ENCODE measurements around the gene SLC35F3.

Gene SLC35F3

GRCh38 chr1:233975486-233975885, 71.0 kb downstream of the SLC35F3 start:
- DNase-seq = no peak

- no peak for DNase-seq
Observed at GRCh38 chr1:233981042-233981675, 76.7 kb downstream of the SLC35F3 start.

GRCh38 chr1:233982827-233983518, 78.5 kb downstream of the SLC35F3 start:
- DNase-seq = no peak

GRCh38 chr1:233983811-233984210, 79.3 kb downstream of the SLC35F3 start:
- no peak for DNase-seq

GRCh38 chr1:233988963-233989696, 84.7 kb downstream of the SLC35F3 start:
- DNase-seq = no peak

- no peak for DNase-seq
Observed at GRCh38 chr1:233990486-233990885, 86.0 kb downstream of the SLC35F3 start.

- DNase-seq = peak; percentile 30
Observed at GRCh38 chr1:233993651-233994050, 89.2 kb downstream of the SLC35F3 start.

- DNase-seq = no peak
Observed at GRCh38 chr1:233994112-233994511, 89.6 kb downstream of the SLC35F3 start.

- DNase-seq = no peak
Observed at GRCh38 chr1:233998456-233998855, 94.0 kb downstream of the SLC35F3 start.

- no peak for DNase-seq
Observed at GRCh38 chr1:233998891-233999290, 94.4 kb downstream of the SLC35F3 start.

- no peak for DNase-seq
Observed at GRCh38 chr1:234000557-234001041, 96.1 kb downstream of the SLC35F3 start.

- DNase-seq = no peak
Observed at GRCh38 chr1:234001817-234002216, 97.3 kb downstream of the SLC35F3 start.

- no peak for DNase-seq
Observed at GRCh38 chr1:234004591-234004990, 100.1 kb downstream of the SLC35F3 start.

- DNase-seq = no peak
Observed at GRCh38 chr1:234007684-234008083, 103.2 kb downstream of the SLC35F3 start.

GRCh38 chr1:234008591-234008990, 104.1 kb downstream of the SLC35F3 start:
- DNase-seq = no peak

- no peak for DNase-seq
Observed at GRCh38 chr1:234009668-234010067, 105.2 kb downstream of the SLC35F3 start.

GRCh38 chr1:234014208-234014607, 109.7 kb downstream of the SLC35F3 start:
- DNase-seq = no peak

GRCh38 chr1:234018816-234019215, 114.3 kb downstream of the SLC35F3 start:
- DNase-seq = no peak

GRCh38 chr1:234019387-234019786, 114.9 kb downstream of the SLC35F3 start:
- no peak for DNase-seq

- DNase-seq = no peak
Observed at GRCh38 chr1:234022302-234022701, 117.8 kb downstream of the SLC35F3 start.

- DNase-seq = no peak
Observed at GRCh38 chr1:234039603-234040002, 135.1 kb downstream of the SLC35F3 start.

- no peak for DNase-seq
Observed at GRCh38 chr1:234040446-234041317, 136.2 kb downstream of the SLC35F3 start.

- DNase-seq = no peak
Observed at GRCh38 chr1:234044079-234044478, 139.6 kb downstream of the SLC35F3 start.

Measured in stimulated activated CD4-positive, alpha-beta T cell treated with anti-CD3 and anti-CD28 coated beads, Interleukin-15, amount 100 ng/mL, for 24 hours (primary cell).